ENCODE results near the gene GATB.
"Not testable (repeated sequence)": the region's sequence is repeated elsewhere in the genome, so short reads cannot be mapped to it uniquely, and the experiment has no call there.

GATB gene

GRCh38 chr4:151753056-151753455 is 7.8 kb downstream of the GATB start:
- Histone ChIP-seq H3K9me3 (ENCODE audit: low read length) (no peaks in the 10 kb centered on the region), H3K4me3 (ENCODE audit: low read depth in 1 of 2, low read length in 2 of 2) (no peak overlapping the region), H3K27me3 (ENCODE audit: control insufficient read depth in 1 of 2, insufficient read depth in 2 of 2, low read length in 2 of 2) (no peaks in the 10 kb centered on the region), H3K4me1 (ENCODE audit: insufficient read depth, low read length) (no peaks in the 10 kb centered on the region), H3K9ac (ENCODE audit: low read length) (no peak overlapping the region), H3K27ac (ENCODE audit: low read depth, low read length) (no peak overlapping the region), H3K36me3 (ENCODE audit: insufficient read depth, low read length) (peaks cover 26% of the 10 kb centered on the region)

GRCh38 chr4:151750156-151750555 is 10.7 kb downstream of the GATB start:
- no peaks in the 10 kb centered on the region for H3K27me3 ChIP-seq (ENCODE audit: control insufficient read depth in 1 of 2, insufficient read depth in 2 of 2, low read length in 2 of 2)
- H3K4me3 ChIP-seq (ENCODE audit: low read depth in 1 of 2, low read length in 2 of 2) = no peak overlapping the region
- peaks cover 12% of the 10 kb centered on the region for H3K36me3 ChIP-seq (ENCODE audit: insufficient read depth, low read length)
- H3K27ac ChIP-seq (ENCODE audit: low read depth, low read length) = no peak overlapping the region
- H3K9ac ChIP-seq (ENCODE audit: low read length) = no peak overlapping the region
- no peaks in the 10 kb centered on the region for H3K4me1 ChIP-seq (ENCODE audit: insufficient read depth, low read length)
- H3K9me3 ChIP-seq (ENCODE audit: low read length) = no peaks in the 10 kb centered on the region

- H3K27me3 ChIP-seq (ENCODE audit: control insufficient read depth in 1 of 2, insufficient read depth in 2 of 2, low read length in 2 of 2) = no peaks in the 10 kb centered on the region
- H3K27ac ChIP-seq (ENCODE audit: low read depth, low read length) = no peak overlapping the region
These were observed 15.2 kb downstream of the GATB start for GRCh38 chr4:151745481-151746231.

GRCh38 chr4:151744614-151745013 is 16.2 kb downstream of the GATB start:
- no peak overlapping the region for H3K27ac ChIP-seq (ENCODE audit: low read depth, low read length)
- no peaks in the 10 kb centered on the region for H3K27me3 ChIP-seq (ENCODE audit: control insufficient read depth in 1 of 2, insufficient read depth in 2 of 2, low read length in 2 of 2)
- H3K4me1 ChIP-seq (ENCODE audit: insufficient read depth, low read length) = no peaks in the 10 kb centered on the region
- no peak overlapping the region for H3K9ac ChIP-seq (ENCODE audit: low read length)
- no peaks in the 10 kb centered on the region for H3K9me3 ChIP-seq (ENCODE audit: low read length)
- no peak overlapping the region for H3K4me3 ChIP-seq (ENCODE audit: low read depth in 1 of 2, low read length in 2 of 2)
- no peaks in the 10 kb centered on the region for H3K36me3 ChIP-seq (ENCODE audit: insufficient read depth, low read length)

More at GRCh38 chr4:151745481-151746231, 15.2 kb downstream of the GATB start:
- H3K9me3 ChIP-seq (ENCODE audit: low read length) = no peaks in the 10 kb centered on the region
- no peaks in the 10 kb centered on the region for H3K4me1 ChIP-seq (ENCODE audit: insufficient read depth, low read length)
- H3K9ac ChIP-seq (ENCODE audit: low read length) = no peak overlapping the region
- no peak overlapping the region for H3K4me3 ChIP-seq (ENCODE audit: low read depth in 1 of 2, low read length in 2 of 2)
- H3K36me3 ChIP-seq (ENCODE audit: insufficient read depth, low read length) = no peaks in the 10 kb centered on the region

- Histone ChIP-seq H3K27ac (ENCODE audit: low read depth, low read length) (no peak overlapping the region), H3K4me1 (ENCODE audit: insufficient read depth, low read length) (no peaks in the 10 kb centered on the region), H3K4me3 (ENCODE audit: low read depth in 1 of 2, low read length in 2 of 2) (no peak overlapping the region), H3K27me3 (ENCODE audit: control insufficient read depth in 1 of 2, insufficient read depth in 2 of 2, low read length in 2 of 2) (no peaks in the 10 kb centered on the region), H3K9me3 (ENCODE audit: low read length) (no peaks in the 10 kb centered on the region), H3K36me3 (ENCODE audit: insufficient read depth, low read length) (no peaks in the 10 kb centered on the region), H3K9ac (ENCODE audit: low read length) (no peak overlapping the region)
These were observed 16.9 kb downstream of the GATB start for GRCh38 chr4:151743894-151744293.

GRCh38 chr4:151743128-151743854 is 17.5 kb downstream of the GATB start:
- Histone ChIP-seq H3K9me3 (ENCODE audit: low read length) (no peaks in the 10 kb centered on the region), H3K27me3 (ENCODE audit: control insufficient read depth in 1 of 2, insufficient read depth in 2 of 2, low read length in 2 of 2) (no peaks in the 10 kb centered on the region), H3K4me1 (ENCODE audit: insufficient read depth, low read length) (no peaks in the 10 kb centered on the region), H3K9ac (ENCODE audit: low read length) (no peak overlapping the region), H3K27ac (ENCODE audit: low read depth, low read length) (no peak overlapping the region), H3K4me3 (ENCODE audit: low read depth in 1 of 2, low read length in 2 of 2) (no peak overlapping the region), H3K36me3 (ENCODE audit: insufficient read depth, low read length) (no peaks in the 10 kb centered on the region)

GRCh38 chr4:151738720-151739517 is 21.9 kb downstream of the GATB start:
- no peaks in the 10 kb centered on the region for H3K9me3 ChIP-seq (ENCODE audit: low read length)
- no peak overlapping the region for H3K27ac ChIP-seq (ENCODE audit: low read depth, low read length)
- H3K4me1 ChIP-seq (ENCODE audit: insufficient read depth, low read length) = no peaks in the 10 kb centered on the region
- H3K4me3 ChIP-seq (ENCODE audit: low read depth in 1 of 2, low read length in 2 of 2) = no peak overlapping the region
- H3K27me3 ChIP-seq (ENCODE audit: control insufficient read depth in 1 of 2, insufficient read depth in 2 of 2, low read length in 2 of 2) = no peaks in the 10 kb centered on the region
- no peaks in the 10 kb centered on the region for H3K36me3 ChIP-seq (ENCODE audit: insufficient read depth, low read length)
- H3K9ac ChIP-seq (ENCODE audit: low read length) = no peak overlapping the region

- H3K27me3 ChIP-seq (ENCODE audit: control insufficient read depth in 1 of 2, insufficient read depth in 2 of 2, low read length in 2 of 2); H3K27ac ChIP-seq (ENCODE audit: low read depth, low read length): not testable (repeated sequence)
These were observed 24.0 kb downstream of the GATB start for GRCh38 chr4:151736852-151737251.

GRCh38 chr4:151736361-151736760 is 24.4 kb downstream of the GATB start:
- Histone ChIP-seq H3K9ac (ENCODE audit: low read length) (no peak overlapping the region), H3K4me1 (ENCODE audit: insufficient read depth, low read length) (no peaks in the 10 kb centered on the region), H3K4me3 (ENCODE audit: low read depth in 1 of 2, low read length in 2 of 2) (no peak overlapping the region), H3K9me3 (ENCODE audit: low read length) (no peaks in the 10 kb centered on the region), H3K27ac (ENCODE audit: low read depth, low read length) (no peak overlapping the region), H3K27me3 (ENCODE audit: control insufficient read depth in 1 of 2, insufficient read depth in 2 of 2, low read length in 2 of 2) (no peaks in the 10 kb centered on the region), H3K36me3 (ENCODE audit: insufficient read depth, low read length) (no peaks in the 10 kb centered on the region)

More at GRCh38 chr4:151736852-151737251, 24.0 kb downstream of the GATB start:
- H3K9ac ChIP-seq (ENCODE audit: low read length); H3K9me3 ChIP-seq (ENCODE audit: low read length); H3K4me1 ChIP-seq (ENCODE audit: insufficient read depth, low read length); H3K36me3 ChIP-seq (ENCODE audit: insufficient read depth, low read length); H3K4me3 ChIP-seq (ENCODE audit: low read depth in 1 of 2, low read length in 2 of 2): not testable (repeated sequence)

- H3K4me3 ChIP-seq (ENCODE audit: low read depth in 1 of 2, low read length in 2 of 2); H3K36me3 ChIP-seq (ENCODE audit: insufficient read depth, low read length); H3K9me3 ChIP-seq (ENCODE audit: low read length); H3K4me1 ChIP-seq (ENCODE audit: insufficient read depth, low read length); H3K9ac ChIP-seq (ENCODE audit: low read length); H3K27ac ChIP-seq (ENCODE audit: low read depth, low read length); H3K27me3 ChIP-seq (ENCODE audit: control insufficient read depth in 1 of 2, insufficient read depth in 2 of 2, low read length in 2 of 2): not testable (repeated sequence)
These were observed 29.1 kb downstream of the GATB start for GRCh38 chr4:151731670-151732069.

GRCh38 chr4:151729731-151730559 is 30.9 kb downstream of the GATB start:
- Histone ChIP-seq H3K27me3 (ENCODE audit: control insufficient read depth in 1 of 2, insufficient read depth in 2 of 2, low read length in 2 of 2) (no peaks in the 10 kb centered on the region), H3K4me1 (ENCODE audit: insufficient read depth, low read length) (no peaks in the 10 kb centered on the region), H3K9ac (ENCODE audit: low read length) (no peak overlapping the region), H3K4me3 (ENCODE audit: low read depth in 1 of 2, low read length in 2 of 2) (no peak overlapping the region), H3K27ac (ENCODE audit: low read depth, low read length) (no peak overlapping the region), H3K36me3 (ENCODE audit: insufficient read depth, low read length) (no peaks in the 10 kb centered on the region), H3K9me3 (ENCODE audit: low read length) (no peaks in the 10 kb centered on the region)
